ENCODE measurements around the gene SEBOX.

- no peak for TF ChIP-seq CEBPB (IDR thresholded peaks at IDR 0.05)
- no peak for TF ChIP-seq TAF1 (IDR thresholded peaks at IDR 0.05; ENCODE audit: low read depth)
- TF ChIP-seq USF1 (IDR thresholded peaks at IDR 0.05) = no peak
- TF ChIP-seq RAD21 (IDR thresholded peaks at IDR 0.05; ENCODE audit: low read depth) = no peak
- TF ChIP-seq MAX (IDR thresholded peaks at IDR 0.05) = no peak
- no peak for TF ChIP-seq FOXM1 (IDR thresholded peaks at IDR 0.05; ENCODE audit: borderline replicate concordance, low read depth)
- TF ChIP-seq EP300 (IDR thresholded peaks at IDR 0.05; ENCODE audit: borderline replicate concordance) = no peak
- no peak for TF ChIP-seq REST (IDR thresholded peaks at IDR 0.05; ENCODE audit: low read depth)
- TF ChIP-seq YY1 (IDR thresholded peaks at IDR 0.05; ENCODE audit: low read depth) = no peak
- no peak for TF ChIP-seq TEAD4 (IDR thresholded peaks at IDR 0.05)
- no peak for TF ChIP-seq NFIC (IDR thresholded peaks at IDR 0.05)
- TF ChIP-seq TCF12 (IDR thresholded peaks at IDR 0.05; ENCODE audit: low read depth) = no peak
- no peak for TF ChIP-seq EGR1 (IDR thresholded peaks at IDR 0.05)
- no peak for TF ChIP-seq CREB1 (IDR thresholded peaks at IDR 0.05; ENCODE audit: low read depth)
These were observed 25.6 kb upstream of the SEBOX start for GRCh38 chr17:28390563-28390962.
